CD4-positive, alpha-beta T cell (primary cell): ENCODE measurements around the gene MAPKBP1. TPM values are rescaled to one million over a fixed set of nuclear protein-coding genes. Genes with fewer than 3 reads are reported as not detected.

Experiments used
- ATAC-seq: fragments of 200-7000 bp; cut with Tn5 transposase; one replicate; pipeline ENCODE4 v1.10.0; 2022; ENCODE audit warnings: mild to moderate bottlenecking; ENCODE audit not compliant: poor library complexity
- CTCF ChIA-PET: fragments of 350-600 bp; sonication (Branson Sonifier 250); formaldehyde crosslinking; loops from one replicate; lab custom pipeline; 2021; ENCODE audit warnings: antibody characterized with exemption, inconsistent platforms; lab: Charles Lee
- POLR2A ChIA-PET: fragments of 350-600 bp; sonication (Branson Sonifier 250); formaldehyde crosslinking; loops from one replicate; lab custom pipeline; 2021; ENCODE audit warnings: antibody characterized with exemption, inconsistent platforms; lab: Charles Lee
- DNase-seq, 14 experiments: peaks; one replicate each; pipeline ENCODE4 v3.0.0-alpha.2; 2013 to 2020; ENCODE audit warnings: mixed read lengths in 2 of 14
- H3K27ac ChIP-seq, 2 donors: one replicate each; pipeline versions ENCODE4 v1.5.1 to v1.7.0; 2013; ENCODE audit warnings: low read length in 2 of 2, low read depth in 1 of 2, mild to moderate bottlenecking in 1 of 2
- H3K27me3 ChIP-seq, 2 experiments: 1 replicate in 1 of 2; 2 replicates in 1 of 2; pipeline versions ENCODE4 v1.6.1 to v1.7.0; 2013; ENCODE audit warnings: low read length in 2 of 2, control low read depth in 1 of 2, mild to moderate bottlenecking in 1 of 2, moderate library complexity in 1 of 2; ENCODE audit not compliant: insufficient read depth in 2 of 2, control insufficient read depth in 1 of 2
- H3K36me3 ChIP-seq: one replicate; pipeline ENCODE4 v1.6.1; 2013; ENCODE audit warnings: low read length, control low read depth; ENCODE audit not compliant: insufficient read depth
- H3K4me1 ChIP-seq: one replicate; pipeline ENCODE4 v1.6.1; 2013; ENCODE audit warnings: low read length, control low read depth; ENCODE audit not compliant: insufficient read depth
- H3K4me3 ChIP-seq: one replicate; pipeline ENCODE4 v1.5.1; 2013; ENCODE audit warnings: mild to moderate bottlenecking, low read length, moderate library complexity
- H3K9me3 ChIP-seq, 2 experiments: 1 replicate in 1 of 2; 2 replicates in 1 of 2; pipeline versions ENCODE4 v1.6.1 to v1.7.0; 2013; ENCODE audit warnings: low read length in 2 of 2, mild to moderate bottlenecking in 2 of 2, control low read depth in 1 of 2, moderate library complexity in 1 of 2; ENCODE audit not compliant: control insufficient read depth in 1 of 2, insufficient read depth in 1 of 2
- H3K27ac Mint-ChIP-seq: one replicate; pipeline ENCODE4 v1.8.0; 2020; ENCODE audit warnings: mixed read lengths
- H3K27me3 Mint-ChIP-seq: one replicate; pipeline ENCODE4 v1.8.0; 2021; ENCODE audit warnings: mixed read lengths
- H3K36me3 Mint-ChIP-seq: one replicate; pipeline ENCODE4 v1.8.0; 2021; ENCODE audit warnings: low read depth, mixed read lengths
- H3K4me1 Mint-ChIP-seq: one replicate; pipeline ENCODE4 v1.8.0; 2021; ENCODE audit warnings: low read depth, mixed read lengths
- H3K4me3 Mint-ChIP-seq: one replicate; pipeline ENCODE4 v1.8.0; 2020; ENCODE audit warnings: mild to moderate bottlenecking, mixed read lengths
- H3K9me3 Mint-ChIP-seq: one replicate; pipeline ENCODE4 v1.8.0; 2020; ENCODE audit warnings: mixed read lengths
- CTCF ChIP-seq: fragments of 200-600 bp; IDR thresholded peaks from one replicate; pipeline ENCODE4 v1.8.0; 2022; ENCODE audit warnings: antibody characterized with exemption, mild to moderate bottlenecking
- intact Hi-C, 2 experiments: fragments of 100-400 bp; cut with DNase I in 1 of 2; cut with micrococcal nuclease in 1 of 2; formaldehyde crosslinking; loops; one replicate each; pipeline versions ENCODE4 v1.15.1 to v1.9.0; 2023 to 2025; cut with DNase I, micrococcal nuclease
- total RNA-seq, 174 experiments: library from RNA in 2 of 174; stranded (reverse) in 2 of 174; gene quantifications; one replicate each; pipeline ENCODE4 v1.2.3 and lab custom pipeline; 2021 to 2026

Gene MAPKBP1
- total RNA-seq, 2 experiments from 2014 or later, result 26.0 to 30.0 TPM

DNA sequence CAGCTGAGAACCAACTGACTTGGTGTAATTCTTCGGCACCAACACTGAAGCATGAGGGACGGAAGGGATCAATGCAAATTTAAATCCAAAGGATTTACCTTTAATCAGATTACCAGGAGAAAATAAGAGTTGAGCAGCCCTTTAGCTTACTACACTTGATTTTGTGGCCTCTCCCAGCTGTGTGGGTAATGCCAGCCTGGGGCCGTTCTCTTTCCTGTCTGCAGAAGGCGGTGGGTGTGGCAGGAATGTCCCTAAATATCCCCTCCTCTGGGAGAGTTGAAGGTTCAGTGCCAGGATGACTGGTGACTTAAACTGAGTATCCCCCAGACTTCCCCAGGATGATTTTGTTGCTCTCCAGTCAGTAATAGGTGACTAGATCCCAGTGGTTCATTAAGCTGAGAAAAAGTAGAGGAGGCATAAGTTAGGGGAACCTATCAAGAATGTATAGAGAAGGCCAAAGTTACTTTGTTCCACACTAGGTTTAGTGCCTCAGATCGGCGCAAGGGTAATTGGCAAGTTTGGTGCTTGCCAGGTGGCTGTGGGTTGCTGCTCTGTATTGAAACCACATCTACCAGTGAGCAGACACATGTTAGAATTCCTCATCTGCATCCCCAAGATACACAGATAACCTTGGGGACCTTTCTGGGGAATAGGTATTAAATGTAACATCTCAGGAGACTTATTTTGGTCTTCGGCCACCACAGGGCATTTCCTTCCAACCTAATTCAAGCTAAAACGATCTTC is 23.1 kb downstream of the MAPKBP1 start:
- intact Hi-C loops, result no loop called here
- Mint-ChIP-seq H3K36me3 (peaks cover 32% of the 10 kb centered on the region), H3K27ac (no peak overlapping the region), H3K4me3 (no peak overlapping the region), H3K9me3 (no peaks in the 10 kb centered on the region), H3K4me1 (peaks cover 25% of the 10 kb centered on the region), H3K27me3 (no peaks in the 10 kb centered on the region)
- no peak for TF ChIP-seq CTCF
- Histone ChIP-seq H3K9me3 (no peaks in the 10 kb centered on the region), H3K4me1 (peaks cover 3% of the 10 kb centered on the region), H3K27me3 (no peaks in the 10 kb centered on the region), H3K27ac (no peak overlapping the region), H3K4me3 (no peak overlapping the region), H3K36me3 (peaks cover 17% of the 10 kb centered on the region)
- CTCF ChIA-PET, result interaction anchor here (1.2 kb wide), 1 partner anchor 25 kb away, joined by 4 read pairs; no protein-coding TSS in a partner anchor
- DNase-seq, result no peak
- POLR2A ChIA-PET, result interaction anchor here (2.0 to 2.3 kb wide), 2 partner anchors 23 to 30 kb away, joined by 6 to 9 read pairs; partner anchors contain the start of gene MAPKBP1
- no peak for ATAC-seq

DNA sequence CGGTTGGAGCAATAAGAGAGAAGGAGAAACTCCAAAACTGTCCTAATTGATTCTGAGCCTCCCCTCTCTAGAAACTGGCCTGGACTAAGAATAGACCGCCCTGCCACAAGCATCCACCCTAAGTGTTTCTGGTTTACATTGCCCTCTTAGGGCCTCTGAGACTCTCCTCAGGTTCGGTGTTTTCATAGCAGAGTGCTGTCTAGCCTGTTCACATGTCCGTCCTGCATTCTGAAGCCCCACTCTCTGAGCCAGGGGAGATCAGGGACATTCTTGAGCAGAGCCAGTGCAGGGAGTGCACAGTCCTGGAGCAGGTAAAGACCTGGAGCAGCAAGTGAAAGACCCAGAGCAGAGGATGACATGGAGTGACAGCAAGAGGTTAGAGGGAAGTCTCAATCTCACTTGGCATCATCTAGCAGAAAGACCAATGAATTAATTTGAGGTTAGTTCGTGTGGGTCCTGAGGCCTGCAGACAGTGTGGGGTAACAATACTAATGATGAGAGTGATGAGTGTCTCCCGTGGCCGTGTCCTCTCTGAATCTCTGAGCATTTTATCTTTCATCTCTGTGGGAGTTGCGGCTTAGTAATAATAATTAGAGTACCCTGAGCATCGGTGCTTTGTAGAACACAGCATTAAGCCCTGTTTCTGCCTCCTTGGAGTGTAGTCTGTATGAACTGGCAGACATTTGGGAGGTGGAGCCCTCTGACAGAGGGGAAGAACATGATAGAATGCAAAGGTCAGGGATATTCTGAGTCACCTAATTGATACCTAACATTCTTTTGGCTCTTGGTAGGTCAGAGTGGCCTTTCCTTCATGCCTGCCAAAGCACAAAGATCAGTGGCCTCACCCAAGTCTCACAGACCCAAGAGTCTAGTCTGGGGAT is 24.6 kb downstream of the MAPKBP1 start:
- intact Hi-C loops, result no loop called here
- Histone ChIP-seq H3K4me1 (peaks cover 3% of the 10 kb centered on the region), H3K4me3 (no peak overlapping the region), H3K36me3 (peaks cover 17% of the 10 kb centered on the region), H3K27ac (no peak overlapping the region), H3K27me3 (no peaks in the 10 kb centered on the region), H3K9me3 (no peaks in the 10 kb centered on the region)
- ATAC-seq, result no peak
- no peaks in the 10 kb centered on the region for H3K9me3 Mint-ChIP-seq
- no peak for TF ChIP-seq CTCF
- H3K36me3 Mint-ChIP-seq, result peaks cover 32% of the 10 kb centered on the region
- no peak overlapping the region for H3K4me3 Mint-ChIP-seq
- ChIA-PET CTCF (no interaction called here), POLR2A (no interaction called here)
- H3K27ac Mint-ChIP-seq, result no peak overlapping the region
- no peaks in the 10 kb centered on the region for H3K27me3 Mint-ChIP-seq
- peaks cover 23% of the 10 kb centered on the region for H3K4me1 Mint-ChIP-seq
- no peak for DNase-seq

- ATAC-seq, result no peak
- Histone ChIP-seq H3K4me1 (peaks cover 3% of the 10 kb centered on the region), H3K27ac (no peak overlapping the region), H3K9me3 (no peaks in the 10 kb centered on the region), H3K4me3 (no peak overlapping the region), H3K36me3 (peaks cover 20% of the 10 kb centered on the region), H3K27me3 (no peaks in the 10 kb centered on the region)
- H3K36me3 Mint-ChIP-seq, result peaks cover 33% of the 10 kb centered on the region
- H3K4me3 Mint-ChIP-seq, result no peak overlapping the region
- no peak for TF ChIP-seq CTCF
- no peak for DNase-seq
- CTCF ChIA-PET, result no interaction called here
- H3K4me1 Mint-ChIP-seq, result peaks cover 22% of the 10 kb centered on the region
- no peaks in the 10 kb centered on the region for H3K27me3 Mint-ChIP-seq
- H3K27ac Mint-ChIP-seq, result no peak overlapping the region
- intact Hi-C loops, result no loop called here
- POLR2A ChIA-PET, result no interaction called here
- H3K9me3 Mint-ChIP-seq, result no peaks in the 10 kb centered on the region
Observed at GRCh38 chr15:41799488-41799805, 25.2 kb downstream of the MAPKBP1 start.
